C4-2B (cell line): Measurements from ENCODE around the gene TACR1.

Source experiments
- ZFX ChIP-seq: fragments of 450-650 bp; IDR thresholded peaks from 2 replicates; pipeline ENCODE4 v1.6.1; 2017
- TF ChIP-seq, protein P1 (sequence below): fragments of 450-650 bp; conservative IDR thresholded peaks from 2 replicates; pipeline ENCODE4 v1.5.1; 2017; ENCODE audit warnings: mild to moderate bottlenecking

DNA sequence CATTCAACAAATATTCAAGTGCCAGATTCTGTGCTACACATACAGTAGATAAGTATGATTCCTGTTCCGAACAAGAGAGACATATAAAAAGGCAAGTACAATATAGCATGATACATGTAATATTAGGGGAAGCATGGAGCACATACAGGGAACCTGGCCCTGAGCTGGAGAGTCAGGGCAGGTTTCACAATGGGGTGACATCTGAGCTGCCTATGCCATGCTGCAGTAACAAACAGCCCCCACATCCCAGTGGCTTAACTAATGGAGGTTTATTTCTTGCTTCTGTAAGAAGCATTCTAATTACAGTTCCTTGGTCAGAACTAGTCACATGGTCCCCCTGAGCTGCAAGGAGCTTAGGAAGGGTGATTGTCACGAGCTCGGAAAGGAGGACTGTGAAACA is 27.3 kb upstream of the TACR1 start:
- TF ChIP-seq, protein P1, sequence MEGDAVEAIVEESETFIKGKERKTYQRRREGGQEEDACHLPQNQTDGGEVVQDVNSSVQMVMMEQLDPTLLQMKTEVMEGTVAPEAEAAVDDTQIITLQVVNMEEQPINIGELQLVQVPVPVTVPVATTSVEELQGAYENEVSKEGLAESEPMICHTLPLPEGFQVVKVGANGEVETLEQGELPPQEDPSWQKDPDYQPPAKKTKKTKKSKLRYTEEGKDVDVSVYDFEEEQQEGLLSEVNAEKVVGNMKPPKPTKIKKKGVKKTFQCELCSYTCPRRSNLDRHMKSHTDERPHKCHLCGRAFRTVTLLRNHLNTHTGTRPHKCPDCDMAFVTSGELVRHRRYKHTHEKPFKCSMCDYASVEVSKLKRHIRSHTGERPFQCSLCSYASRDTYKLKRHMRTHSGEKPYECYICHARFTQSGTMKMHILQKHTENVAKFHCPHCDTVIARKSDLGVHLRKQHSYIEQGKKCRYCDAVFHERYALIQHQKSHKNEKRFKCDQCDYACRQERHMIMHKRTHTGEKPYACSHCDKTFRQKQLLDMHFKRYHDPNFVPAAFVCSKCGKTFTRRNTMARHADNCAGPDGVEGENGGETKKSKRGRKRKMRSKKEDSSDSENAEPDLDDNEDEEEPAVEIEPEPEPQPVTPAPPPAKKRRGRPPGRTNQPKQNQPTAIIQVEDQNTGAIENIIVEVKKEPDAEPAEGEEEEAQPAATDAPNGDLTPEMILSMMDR, result no peak
- no peak for TF ChIP-seq ZFX
